Measurements from ENCODE around the gene RNU6-1.

The RNU6-1 gene

GRCh38 chr15:67801142-67801541 lies 38.7 kb downstream of the RNU6-1 start:
- DNase-seq (ENCODE audit: low spot score) = no peak

- no peak for DNase-seq (ENCODE audit: low spot score)
These were observed 40.0 kb downstream of the RNU6-1 start for GRCh38 chr15:67799801-67800205.

DNA sequence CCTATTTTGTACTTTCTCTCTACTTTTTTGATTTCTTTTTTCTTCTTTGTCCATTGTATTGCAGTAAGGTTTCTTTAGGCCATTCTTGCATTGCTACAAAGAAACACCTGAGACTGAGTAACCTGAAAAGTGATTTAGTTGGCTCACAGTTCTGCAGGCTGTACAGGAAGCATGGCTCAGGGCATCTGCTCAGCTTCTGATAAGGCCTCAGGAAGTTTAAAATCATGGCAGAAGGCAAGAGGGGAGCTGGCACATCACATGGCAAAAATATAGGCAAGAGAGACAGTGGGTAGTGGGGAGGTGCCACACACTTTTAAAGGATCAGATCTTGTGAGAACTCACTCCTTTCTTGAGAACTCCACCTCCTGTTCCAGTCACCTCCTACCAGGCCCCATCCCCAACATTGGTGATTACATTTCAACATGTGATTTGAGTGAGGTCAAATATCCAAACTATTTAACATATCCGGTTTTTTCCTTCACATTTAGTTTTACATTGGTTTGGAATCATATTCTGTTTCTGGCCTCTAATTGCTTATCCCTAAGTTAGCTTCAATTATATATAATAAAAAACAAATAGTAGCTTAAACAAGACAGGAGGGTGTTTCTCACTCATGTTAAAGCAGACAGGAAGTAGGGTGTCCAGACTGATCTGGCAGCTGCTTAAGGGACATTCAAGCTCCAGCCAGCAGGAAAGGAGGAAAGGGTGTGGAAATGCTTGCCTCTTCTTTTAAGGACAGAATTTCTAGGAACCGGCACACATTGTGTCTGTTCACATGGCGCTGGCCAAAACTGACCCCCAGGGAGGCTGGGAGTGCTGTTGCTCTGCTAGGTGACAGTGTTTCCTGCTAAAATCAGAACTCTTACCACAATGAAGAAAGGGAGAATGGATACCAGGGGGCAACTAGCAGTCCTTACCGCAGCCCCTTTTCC lies 43.4 kb downstream of the RNU6-1 start:
- no peak for DNase-seq (ENCODE audit: low spot score)

DNA sequence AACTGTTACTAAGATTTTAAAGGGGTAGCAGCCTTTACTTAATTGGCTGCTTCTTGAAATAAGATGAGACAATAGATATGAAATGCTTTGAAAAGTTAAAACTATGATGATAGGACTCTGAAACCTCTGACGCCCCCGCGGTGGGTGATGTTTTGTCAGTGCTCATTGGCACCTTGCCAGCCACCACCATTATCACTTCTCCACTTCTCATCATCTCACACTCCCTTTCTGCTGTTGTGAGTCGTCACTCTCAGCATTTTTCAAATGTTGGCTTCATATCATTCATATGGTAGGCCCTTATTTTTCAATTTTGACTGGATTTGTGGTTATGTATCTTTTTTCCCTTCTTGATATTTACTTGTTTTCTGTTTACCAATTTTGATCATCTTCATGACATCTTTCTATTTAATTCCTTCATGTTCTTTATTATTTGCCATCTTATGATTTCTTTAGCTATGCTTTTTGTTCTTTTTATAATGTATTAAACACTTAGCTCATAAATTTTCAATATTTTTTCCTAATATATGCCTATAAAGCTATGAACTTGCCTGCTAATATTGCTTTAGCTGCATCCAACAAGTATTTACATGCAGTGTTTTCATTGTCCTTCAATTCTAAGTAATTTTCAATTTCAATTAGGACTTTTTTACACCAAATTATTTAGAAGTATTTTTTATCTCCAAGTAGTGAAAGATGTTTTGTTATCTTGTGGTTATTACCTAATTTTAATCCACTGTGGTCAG lies 44.8 kb downstream of the RNU6-1 start:
- DNase-seq (ENCODE audit: low spot score) = no peak

DNA sequence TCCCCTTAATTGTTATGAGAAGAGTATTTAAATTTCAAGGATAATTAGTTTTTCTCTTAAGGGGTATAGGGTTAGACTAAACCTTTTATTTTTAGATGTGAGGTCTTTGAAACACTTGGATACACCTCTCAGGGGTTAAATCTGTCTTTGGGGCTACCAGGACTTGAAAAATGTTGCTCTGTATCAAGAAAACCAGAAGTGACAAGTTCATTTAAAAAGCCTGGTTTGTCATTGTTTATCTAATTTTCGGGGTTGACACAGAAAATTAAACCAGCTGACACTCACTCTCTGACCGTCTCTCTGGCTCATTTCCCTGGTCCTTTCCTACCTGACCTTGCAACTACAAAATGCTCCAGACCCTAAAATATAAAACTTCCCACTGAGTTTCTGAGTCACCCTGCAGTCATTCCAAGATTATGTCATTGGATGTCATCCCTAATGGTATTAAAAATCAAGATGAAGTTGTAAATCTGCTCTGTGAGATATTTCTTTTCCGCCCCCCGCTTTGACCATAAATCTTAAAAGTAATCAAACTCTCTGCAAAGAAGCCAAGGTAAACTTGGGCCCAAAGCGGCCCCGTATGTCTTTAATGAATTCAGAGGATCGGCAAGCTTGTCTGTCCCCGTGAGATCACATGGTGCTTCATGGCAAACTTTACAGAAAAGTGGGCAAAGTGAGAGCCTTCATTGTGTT lies 47.4 kb downstream of the RNU6-1 start:
- DNase-seq (ENCODE audit: low spot score) = no peak

- DNase-seq (ENCODE audit: low spot score) = no peak
These were observed 49.1 kb downstream of the RNU6-1 start for GRCh38 chr15:67790610-67791319.

All from CD4-positive, alpha-beta T cell treated with Interleukin-6 at 100 ng/mL for 8 hours (primary cell).